Stimulated activated CD4-positive, alpha-beta T cell treated with anti-CD3 and anti-CD28 coated beads, TNF-alpha, amount 100 ng/mL, for 24 hours (primary cell): ENCODE data around the gene KNSTRN.

Experiments
- DNase-seq, 3 experiments: peaks; one replicate each; pipeline ENCODE4 v3.0.0-alpha.2; 2020; ENCODE audit warnings: low read depth in 3 of 3

Gene KNSTRN, protein sequence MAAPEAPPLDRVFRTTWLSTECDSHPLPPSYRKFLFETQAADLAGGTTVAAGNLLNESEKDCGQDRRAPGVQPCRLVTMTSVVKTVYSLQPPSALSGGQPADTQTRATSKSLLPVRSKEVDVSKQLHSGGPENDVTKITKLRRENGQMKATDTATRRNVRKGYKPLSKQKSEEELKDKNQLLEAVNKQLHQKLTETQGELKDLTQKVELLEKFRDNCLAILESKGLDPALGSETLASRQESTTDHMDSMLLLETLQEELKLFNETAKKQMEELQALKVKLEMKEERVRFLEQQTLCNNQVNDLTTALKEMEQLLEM

DNA sequence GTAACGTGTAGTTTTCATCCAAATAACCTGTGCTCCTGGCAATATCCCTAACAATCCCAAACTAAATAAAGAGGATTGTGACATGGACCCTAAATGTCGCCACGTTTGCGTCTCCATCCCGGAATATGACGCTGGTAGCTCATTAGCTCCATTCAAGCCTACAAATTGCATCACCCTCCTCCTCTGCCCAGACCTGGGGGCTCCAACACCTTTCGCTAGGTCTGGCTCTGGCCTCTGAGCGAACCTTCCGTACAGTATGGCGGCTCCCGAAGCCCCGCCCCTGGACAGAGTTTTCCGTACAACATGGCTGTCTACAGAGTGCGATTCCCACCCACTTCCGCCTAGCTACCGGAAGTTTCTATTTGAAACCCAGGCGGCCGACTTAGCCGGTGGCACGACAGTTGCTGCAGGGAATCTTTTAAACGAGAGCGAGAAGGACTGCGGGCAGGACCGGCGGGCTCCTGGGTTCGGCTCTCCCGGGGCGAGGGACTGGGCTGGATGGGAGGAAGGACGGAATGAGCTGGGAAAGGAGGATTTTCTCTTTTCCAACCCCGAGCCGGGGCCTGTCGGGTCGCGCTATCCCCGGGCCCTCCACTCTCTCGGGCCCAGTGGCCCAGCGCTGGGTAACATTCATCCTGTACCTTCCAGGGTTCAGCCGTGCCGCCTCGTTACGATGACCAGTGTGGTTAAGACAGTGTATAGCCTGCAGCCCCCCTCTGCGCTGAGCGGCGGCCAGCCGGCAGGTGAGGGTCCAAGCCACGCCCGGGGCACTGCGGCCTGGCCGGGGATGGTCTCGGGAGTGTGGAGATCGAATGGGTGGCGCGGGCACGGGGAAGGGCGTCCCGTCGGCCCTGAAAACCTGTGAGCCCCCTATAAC is at the start of gene KNSTRN:
Gene KNSTRN, plus strand, starts transcription at position 142 of the 877 bp plus-strand sequence. Its CDS starts 115 bp downstream, at position 257.
- peak; percentile 87 to 94 (median 92) for DNase-seq

DNA sequence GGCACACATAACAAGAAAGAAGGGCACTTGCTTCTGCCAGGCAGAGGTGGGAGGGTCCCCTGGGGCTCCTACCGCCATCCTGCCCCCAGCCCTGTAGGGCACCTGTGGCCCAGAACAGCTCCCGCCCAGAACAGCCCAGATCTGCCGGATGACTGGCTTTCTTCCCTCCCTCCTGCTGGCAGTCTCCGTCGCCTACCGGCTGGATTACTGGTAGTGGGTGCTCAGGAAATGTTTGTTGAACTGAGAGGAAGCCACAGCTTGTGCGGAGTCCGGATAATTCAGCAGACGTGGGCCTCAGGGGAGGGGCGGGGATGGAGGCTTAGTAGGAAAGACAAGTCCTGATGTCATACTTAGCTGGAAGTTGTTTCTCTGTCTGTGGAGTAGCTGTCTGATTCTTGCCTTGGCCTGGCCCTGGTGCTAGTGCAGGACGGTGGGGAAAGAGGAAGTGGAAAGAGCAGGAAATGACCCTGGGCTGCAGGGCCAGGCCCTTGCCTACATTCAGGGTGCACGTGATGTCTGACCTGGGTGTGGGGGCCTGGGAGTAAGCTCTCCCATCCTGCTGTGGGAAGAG is 48.5 kb upstream of the KNSTRN start:
- peak in 1 of 3 experiments; percentile 30 for DNase-seq

DNA sequence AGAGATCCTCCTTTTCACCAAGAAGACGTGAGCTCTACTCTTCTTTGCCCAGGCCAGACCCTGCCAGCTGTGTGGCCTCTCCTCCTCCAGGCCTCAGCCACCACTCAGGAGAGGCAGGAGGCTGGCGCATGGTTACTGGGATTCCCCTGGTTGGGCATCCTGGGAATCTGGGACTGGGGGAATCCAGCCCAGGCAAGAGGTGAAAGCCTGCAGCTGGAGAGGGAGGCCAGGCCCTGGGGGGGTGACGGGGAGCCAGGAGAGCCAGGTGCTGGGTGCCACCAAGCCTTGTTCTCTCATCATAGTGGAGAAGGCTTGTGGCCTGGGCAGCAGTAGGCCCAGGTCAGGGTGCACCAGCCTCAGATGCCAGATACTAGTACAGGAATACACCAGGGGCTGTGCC is 48.0 kb upstream of the KNSTRN start:
- no peak for DNase-seq

DNA sequence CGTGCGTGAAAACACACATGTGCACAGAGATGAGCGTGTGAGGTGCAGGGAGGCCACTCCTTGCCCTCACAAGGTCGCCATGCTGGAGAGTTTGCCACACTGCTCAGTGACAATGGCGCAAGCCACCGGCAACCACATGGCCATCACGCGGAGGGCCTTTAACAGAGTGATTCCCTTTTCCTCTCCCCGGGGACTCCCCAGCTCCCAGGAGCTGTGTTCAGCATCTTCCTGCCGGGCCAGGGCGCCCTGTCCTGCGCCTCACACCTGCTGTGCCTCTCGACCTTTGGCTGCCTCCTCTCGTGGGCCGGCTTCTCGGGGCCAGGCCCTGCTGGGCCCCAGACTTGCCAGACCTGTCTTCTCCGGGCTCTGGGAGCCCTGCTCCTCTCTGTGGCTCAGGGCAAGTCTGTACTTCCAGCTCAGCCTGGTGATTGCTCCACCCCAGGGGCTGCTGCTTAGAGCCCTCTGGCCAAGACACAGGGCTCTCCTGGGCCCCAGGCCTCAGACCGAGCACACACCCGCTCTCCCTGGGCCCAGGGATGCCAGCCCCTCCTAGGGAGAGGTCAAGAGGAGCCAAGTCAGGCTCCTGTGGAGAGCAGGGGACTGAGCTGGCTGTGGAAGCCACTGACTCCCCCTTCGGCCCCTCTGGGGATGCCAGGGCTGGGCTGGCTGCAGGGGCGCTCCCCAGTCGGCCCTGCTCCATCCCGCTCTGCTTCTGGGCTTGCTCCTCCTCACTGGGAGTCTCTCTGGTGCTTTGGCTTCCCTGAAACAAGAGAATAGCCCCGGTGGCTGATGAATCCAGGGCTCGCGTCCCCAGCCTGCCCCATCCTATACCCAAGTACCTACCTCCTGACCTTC is 47.4 kb upstream of the KNSTRN start:
- no peak for DNase-seq

DNA sequence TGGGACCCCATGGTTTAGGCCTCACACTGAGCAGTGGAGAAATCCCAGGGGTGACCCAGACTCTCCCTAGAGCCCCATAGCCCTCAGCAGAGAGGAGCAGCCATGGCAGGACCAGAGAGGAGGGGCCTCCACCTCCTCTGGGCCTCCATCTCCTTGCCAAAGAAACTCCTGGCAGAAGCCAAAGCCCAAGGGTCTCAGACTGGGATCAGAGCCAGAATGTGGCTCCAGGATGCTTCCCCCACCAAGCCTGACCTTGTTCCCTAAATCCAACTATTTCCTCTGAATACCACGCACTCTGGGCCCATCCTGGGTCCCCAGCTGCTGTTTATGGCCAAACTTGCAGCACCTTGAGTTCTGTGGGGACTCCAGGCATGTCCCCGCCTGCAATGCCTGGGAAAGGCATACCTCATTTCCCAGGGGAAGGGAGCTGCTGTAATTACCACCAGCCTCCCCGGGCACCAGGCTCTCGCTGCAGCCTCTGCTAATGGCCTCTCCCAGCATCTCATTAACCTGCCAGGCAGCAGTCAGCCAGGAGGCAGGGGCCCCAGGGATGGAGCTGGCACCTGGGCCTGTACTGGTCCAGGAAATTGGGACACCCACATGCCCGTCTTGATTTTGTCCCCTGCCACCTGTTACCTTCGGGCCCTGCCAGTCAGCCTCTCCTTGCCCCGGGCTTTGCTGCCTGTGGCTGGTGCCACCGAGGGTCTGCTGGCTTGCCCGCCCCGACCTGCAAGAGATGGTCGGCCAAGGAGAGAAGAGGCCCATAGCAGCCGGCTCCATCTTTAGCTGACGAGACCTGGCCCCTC is 46.4 kb upstream of the KNSTRN start:
- no peak for DNase-seq

DNA sequence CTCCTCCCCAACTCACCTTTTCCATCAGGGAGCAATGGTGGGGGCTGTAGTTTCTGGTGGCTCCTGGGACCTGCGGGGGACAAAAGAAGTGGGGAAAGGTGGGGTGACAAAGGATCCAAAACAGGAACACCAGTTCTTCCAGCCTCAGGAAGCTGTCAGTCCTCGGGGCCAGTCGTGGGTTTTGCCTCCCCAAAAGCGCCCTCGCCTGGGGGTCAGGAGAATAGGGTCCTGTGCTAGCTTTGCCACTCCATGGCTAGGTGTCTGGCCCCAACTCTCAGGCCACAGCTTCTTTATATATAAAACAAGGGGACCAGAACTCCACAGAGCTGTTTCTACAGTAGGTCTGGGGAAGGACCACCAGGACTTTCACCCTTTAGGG is 45.8 kb upstream of the KNSTRN start:
- no peak for DNase-seq

DNA sequence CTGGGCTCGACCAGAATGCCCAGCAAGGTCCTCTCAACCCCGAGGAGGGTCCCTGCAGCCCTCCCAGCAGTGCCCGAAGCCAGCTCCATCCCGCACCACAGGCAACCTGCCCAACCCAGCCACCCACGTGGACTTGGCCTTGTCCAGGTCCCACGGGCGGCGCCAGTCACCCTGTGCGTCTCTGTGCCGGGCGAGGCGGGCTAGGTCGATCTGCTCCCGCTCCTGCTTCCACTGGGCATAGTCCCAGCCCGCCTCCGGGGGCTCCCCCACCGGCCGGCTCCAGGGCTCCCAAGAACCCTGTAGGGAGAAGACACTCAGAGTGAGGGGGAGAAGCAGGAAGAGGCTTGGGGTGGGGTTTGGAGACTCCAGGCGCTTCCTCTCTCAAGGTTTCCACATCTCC is 44.9 kb upstream of the KNSTRN start:
- DNase-seq = no peak

DNA sequence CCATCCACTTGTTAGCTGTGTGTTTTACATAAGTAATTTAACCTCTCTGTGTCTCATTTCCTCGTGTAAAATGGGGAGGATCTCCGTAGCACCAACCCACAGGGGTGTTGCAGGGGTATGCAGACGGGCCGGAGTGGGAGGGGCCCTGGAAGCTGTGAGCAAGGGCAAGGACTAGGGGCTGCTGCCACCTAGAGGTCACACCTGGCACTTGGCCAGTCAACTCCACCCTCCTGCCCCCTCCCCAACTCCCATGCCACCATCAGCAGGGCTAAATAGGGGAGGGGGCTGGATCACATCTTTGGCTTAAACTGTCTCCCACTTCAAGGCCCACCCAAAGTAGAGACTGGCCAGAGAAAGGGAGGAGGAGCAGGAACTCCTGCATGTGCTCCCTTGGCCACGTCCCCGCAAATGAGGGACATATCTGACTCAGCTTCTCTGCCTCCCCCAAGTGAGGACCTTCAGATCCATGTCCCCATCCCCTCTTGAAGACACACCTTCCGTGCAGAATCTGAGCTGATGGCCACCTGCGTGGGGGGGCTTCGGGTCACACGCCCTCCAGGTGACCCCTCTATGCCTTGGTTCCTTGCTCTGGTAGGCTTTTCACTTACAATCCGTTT is 44.4 kb upstream of the KNSTRN start:
- peak; percentile 51 to 77 (median 53) for DNase-seq

DNA sequence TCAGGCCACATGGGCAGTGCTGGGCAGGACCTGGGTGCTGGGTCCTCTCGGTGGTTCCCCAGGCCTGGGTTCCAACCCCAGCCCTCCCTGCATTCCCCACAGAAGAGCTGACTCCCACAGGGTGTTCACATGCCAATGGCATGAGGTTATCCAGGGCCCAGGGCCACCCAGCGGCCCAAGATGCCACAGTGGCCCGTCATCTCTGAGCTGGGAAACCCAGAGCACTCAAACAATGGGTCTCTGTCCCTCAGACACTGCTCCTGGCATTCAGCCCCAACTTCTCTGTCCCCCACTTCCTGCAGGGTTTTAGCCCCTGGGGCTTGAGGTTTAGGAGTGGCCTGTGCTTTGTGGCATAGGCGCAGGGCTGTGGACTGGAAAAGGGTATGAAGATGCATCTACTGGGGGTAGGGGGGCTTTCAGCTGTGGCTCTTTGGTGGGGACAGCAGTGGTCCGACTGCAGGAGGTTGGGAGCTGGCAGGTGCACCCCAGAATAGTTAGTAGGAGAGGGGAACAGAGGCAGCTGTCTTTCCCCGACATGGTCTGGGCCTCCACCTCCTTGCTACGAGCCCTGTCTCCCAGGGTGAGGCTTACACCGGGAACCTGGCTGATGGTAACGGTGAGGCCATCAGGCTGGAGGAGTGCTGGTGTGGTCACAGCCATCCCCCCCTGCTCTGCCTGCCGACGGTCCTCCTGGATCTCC is 43.5 kb upstream of the KNSTRN start:
- no peak for DNase-seq

DNA sequence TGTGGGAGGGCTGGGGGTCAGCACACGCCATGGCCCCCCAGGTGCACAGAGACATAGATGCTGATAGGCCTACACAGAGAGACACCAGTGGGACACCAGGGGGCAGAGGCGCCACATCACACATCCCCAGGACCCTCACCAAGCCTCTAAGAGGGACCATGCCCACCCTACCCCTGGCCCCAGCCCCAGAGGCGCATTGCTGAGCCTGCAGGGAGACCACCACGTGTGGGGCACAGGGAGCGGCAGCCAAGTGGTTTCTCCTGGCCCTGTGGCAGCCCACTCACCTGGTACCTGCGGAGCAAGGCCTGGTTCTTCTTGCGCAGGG is 42.9 kb upstream of the KNSTRN start:
- DNase-seq = no peak

DNA sequence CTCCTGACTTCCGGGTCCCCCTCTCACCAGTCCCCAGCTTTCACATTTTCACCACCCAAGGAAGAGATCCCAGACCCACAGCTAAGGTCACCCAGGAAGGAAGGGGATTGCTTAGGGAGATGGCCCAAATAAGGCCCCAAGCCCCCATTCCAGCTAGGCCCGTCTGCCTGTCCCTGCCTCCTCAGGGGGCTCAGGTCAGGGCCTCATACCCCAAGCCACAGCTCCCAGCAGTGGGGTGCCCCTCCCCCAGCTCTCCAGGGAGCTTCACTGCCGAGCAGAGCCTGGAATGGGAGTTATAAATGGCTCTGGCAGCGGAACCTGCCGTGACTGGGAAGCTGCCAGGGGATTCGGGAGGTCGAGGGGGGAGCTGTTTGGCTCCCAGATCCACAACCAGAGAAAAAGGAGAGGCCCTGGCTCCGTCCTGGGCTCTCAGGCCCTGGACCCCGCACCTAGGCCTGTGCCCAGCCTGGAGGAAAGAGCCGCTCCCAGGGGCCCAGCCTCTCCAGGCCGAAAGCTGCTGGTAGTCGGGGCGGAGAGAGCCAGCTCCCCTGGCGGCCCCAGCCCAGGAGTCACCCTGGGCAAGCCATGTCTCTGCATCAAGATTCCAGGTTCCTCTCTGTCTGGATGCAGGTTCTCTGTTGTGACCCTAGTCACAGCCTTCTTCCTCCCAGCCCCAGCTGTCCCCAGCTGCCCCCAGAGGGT is 42.3 kb upstream of the KNSTRN start:
- DNase-seq = no peak

DNA sequence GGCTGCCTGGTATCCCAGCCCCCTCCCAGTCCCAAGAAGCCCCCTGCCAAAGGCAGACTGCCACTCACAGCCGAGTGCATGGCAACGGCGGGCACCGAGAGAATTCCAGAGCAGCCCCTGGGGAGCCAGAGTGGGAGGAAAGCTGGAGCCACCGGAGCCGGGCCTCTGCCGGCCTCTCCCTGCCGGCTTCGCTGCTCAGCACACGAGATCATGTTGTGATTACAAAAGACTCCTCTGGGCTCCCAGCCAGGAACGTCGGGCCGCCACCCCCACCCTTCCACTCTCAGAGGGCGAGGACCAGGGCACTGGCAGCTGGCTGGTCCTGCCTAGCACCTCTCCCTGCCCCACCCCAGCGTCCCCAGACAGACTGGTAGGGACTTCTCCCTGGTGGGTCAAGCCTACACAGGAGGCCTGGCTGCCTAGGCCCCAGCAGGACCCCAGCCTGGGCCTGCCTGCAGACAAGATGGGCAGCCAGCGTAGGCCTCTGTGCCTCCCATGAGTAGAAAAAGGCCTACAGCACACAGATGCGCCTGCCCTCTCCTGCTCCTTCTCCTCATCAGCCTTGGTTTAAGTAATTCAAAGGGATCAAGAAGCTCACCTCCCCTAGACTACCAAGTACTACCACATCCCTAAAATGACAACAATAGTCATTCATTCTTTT is 41.7 kb upstream of the KNSTRN start, which contains the start of gene CCDC9B:
Gene CCDC9B, minus strand, starts transcription at position 200 of the 661 bp plus-strand sequence. Its CDS starts 120 bp downstream, at position 80.
- no peak for DNase-seq

DNA sequence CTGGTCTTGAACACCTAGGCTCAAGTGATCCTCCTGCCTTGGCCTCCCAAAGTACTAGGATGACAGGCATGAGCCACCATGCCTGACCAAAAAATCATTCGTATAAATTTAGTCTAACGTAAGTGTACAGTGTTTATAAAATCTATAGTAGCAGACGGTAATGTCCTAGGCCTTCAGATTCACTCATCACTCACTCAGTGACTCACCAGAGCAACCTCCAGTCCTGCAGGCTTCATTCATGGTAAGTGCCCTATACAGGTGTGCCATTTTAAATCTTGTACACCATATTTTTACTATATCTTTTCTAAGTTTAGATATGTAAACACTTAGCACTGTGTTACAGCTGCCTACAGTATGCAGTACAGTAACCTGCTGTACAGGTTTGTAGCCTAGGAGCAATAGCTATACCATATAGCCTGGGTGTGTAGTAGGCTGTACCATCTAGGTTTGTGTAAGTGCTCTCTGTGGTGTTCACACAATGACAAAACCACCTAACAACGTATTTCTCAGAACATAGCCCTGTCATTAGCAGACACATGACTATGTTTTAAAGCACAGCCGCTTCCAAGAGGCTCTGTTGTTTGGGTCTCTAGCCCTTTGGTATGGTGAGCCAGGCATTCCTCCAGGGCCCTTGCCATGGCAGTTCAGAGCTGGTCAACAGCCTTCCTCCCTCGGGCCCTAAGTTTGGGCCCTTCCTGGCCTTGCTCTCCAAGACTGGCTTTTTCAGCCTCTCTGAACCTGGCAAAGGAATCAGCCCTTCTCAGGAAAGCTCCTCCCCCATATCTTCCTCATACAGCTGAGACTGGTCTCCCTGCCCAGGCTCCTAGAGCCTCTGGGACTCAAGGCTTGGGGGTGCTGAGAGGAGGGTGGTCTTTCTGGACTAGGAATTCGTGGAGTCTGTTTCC is 39.9 kb upstream of the KNSTRN start:
- DNase-seq = no peak

DNA sequence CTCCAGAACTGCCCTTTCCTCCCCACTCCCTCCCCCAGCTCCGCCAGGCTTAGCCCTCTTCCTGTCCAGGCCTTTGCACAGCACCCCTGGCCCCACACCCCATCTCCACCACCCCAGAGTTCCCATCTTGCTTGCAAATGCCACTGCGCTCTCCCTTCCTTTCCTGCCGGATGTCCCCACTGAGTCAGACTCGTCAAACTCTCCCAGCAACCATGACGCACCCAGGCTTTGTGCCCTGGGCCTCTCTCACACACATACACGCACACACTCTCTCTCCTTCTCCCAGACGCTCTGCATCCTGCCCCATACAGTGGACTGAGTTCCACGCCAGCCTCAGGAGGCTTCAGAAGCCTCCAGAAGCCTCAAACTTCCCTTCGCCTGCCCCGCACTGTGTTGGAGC is 39.0 kb upstream of the KNSTRN start:
- DNase-seq = no peak

DNA sequence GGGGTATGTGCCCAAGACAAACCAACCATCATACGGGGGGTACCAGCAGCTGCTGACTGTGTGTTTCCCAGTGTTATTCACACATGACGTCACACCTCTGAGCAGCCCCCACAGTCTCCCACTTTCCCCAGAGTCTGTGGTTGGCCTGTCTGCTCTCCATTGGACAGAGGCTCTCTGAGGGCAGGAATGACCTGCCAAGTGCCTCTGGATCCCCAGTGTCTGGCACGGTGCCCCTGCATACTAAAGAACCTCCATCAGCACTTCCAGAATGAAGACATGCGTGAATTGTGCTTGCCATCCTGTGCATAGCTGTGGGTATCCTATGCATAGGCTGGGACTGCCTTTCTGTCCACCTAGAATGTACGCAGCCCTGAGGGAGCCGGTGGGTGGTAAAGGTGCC is 38.3 kb upstream of the KNSTRN start:
- no peak for DNase-seq

DNA sequence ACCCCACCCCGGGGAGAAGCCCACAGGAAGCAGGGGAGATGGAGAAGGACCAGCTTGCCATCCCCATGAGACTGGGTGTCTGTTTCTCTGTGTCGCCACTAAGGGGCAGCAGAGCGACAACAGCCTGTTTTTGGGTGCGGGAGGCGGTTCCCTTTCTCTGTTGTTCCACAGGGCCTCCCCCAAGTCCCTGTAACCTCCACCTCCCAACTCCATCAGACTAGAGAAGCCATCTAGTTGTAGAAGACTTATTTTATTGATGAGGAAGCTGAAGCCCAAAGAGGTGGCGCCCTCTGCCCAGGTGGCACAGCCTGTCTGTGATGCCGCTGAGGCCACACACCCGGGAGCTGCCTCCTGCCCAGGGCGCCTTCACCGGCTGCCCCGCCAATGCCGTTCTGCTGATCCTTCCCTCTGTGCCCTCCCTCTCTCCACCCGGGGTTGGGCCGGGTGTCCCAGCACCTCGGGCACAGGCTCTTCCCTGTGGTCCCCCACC is 37.8 kb upstream of the KNSTRN start:
- peak; percentile 47 to 64 (median 53) for DNase-seq

DNA sequence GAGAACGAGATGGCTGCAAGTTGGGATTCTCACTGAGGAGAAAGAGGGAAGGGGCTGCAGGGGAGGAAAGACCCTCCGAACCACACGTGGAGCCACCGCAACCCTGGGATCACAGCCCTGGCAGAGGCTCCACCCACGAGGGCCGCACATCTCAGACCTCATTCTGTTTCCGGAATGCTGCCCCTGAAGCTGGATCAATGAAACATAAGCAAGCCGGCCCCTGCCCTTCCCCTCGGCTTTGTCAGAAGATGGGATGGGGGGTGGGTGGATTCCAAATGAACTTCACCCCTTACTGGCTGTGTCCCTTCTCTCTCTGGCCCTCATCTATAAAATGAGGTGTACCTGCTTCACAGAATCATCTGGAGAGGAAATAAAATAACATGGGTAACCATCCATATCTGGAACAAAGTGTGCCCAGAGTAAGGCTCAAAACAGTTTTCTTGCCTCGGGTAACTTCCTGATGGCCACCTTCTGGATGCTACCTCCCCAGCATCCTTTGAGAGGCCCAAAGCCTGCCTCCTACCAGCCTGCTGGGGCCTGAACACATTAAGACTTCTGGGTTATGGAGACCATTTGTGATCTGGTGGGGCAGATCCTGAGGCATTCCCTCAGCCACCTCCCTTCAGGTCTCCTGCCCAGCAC is 37.2 kb upstream of the KNSTRN start:
- no peak for DNase-seq
